GM15510 (cell line): ENCODE data around the gene SLC35E1.

ENCODE experiments used
- POLR2A ChIP-seq: IDR thresholded peaks from 3 replicates; pipeline ENCODE4 v1.6.1; 2011; ENCODE audit warnings: borderline replicate concordance; ENCODE audit not compliant: insufficient read length; ENCODE audit errors: extremely low read depth

SLC35E1 gene

GRCh38 chr19:16576690-16577530 lies 4.7 kb upstream of the SLC35E1 start:
- TF ChIP-seq POLR2A: no peak

GRCh38 chr19:16575861-16576689 lies 3.9 kb upstream of the SLC35E1 start:
- TF ChIP-seq POLR2A: no peak

GRCh38 chr19:16575282-16575681 lies 3.1 kb upstream of the SLC35E1 start:
- TF ChIP-seq POLR2A: no peak

- no peak for TF ChIP-seq POLR2A
Measured at GRCh38 chr19:16573925-16574324, 1.7 kb upstream of the SLC35E1 start.

GRCh38 chr19:16573296-16573695 lies 1.1 kb upstream of the SLC35E1 start:
- no peak for TF ChIP-seq POLR2A

- TF ChIP-seq POLR2A: no peak
Measured at GRCh38 chr19:16571822-16572331, 338 bp downstream of the SLC35E1 start.

GRCh38 chr19:16571283-16571682 lies 932 bp downstream of the SLC35E1 start:
- TF ChIP-seq POLR2A: no peak

- TF ChIP-seq POLR2A: no peak
Measured at GRCh38 chr19:16569609-16570320, 2.5 kb downstream of the SLC35E1 start.

- no peak for TF ChIP-seq POLR2A
Measured at GRCh38 chr19:16566702-16567101, 5.5 kb downstream of the SLC35E1 start.

- no peak for TF ChIP-seq POLR2A
Measured at GRCh38 chr19:16566161-16566560, 6.1 kb downstream of the SLC35E1 start.

GRCh38 chr19:16564842-16565241 lies 7.4 kb downstream of the SLC35E1 start:
- no peak for TF ChIP-seq POLR2A

- no peak for TF ChIP-seq POLR2A
Measured at GRCh38 chr19:16562608-16563025, 9.6 kb downstream of the SLC35E1 start.

- no peak for TF ChIP-seq POLR2A
Measured at GRCh38 chr19:16561382-16561781, 10.8 kb downstream of the SLC35E1 start.

GRCh38 chr19:16559780-16560276 lies 12.4 kb downstream of the SLC35E1 start:
- TF ChIP-seq POLR2A: no peak

- no peak for TF ChIP-seq POLR2A
Measured at GRCh38 chr19:16554776-16555175, 17.4 kb downstream of the SLC35E1 start.

- TF ChIP-seq POLR2A: no peak
Measured at GRCh38 chr19:16548956-16549355, 23.3 kb downstream of the SLC35E1 start.
